Progenitor cell of endocrine pancreas (in vitro differentiated cells): ENCODE measurements around the gene SERTAD1. TPM values are rescaled to one million over a fixed set of nuclear protein-coding genes. Genes with fewer than 3 reads are reported as not detected.
A peak's percentile ranks its signal among the peaks of the same experiment; 100 is the strongest.

Experiments
- DNase-seq: peaks from one replicate; pipeline ENCODE4 v3.0.0; 2021; ENCODE audit warnings: low spot score; ENCODE audit not compliant: unreplicated experiment
- H3K27ac Mint-ChIP-seq: 2 replicates; pipeline ENCODE4 v1.8.0; 2021; ENCODE audit warnings: mild to moderate bottlenecking, moderate library complexity, mixed read lengths
- H3K27me3 Mint-ChIP-seq: 2 replicates; pipeline ENCODE4 v1.8.0; 2021; ENCODE audit warnings: mixed read lengths
- H3K36me3 Mint-ChIP-seq: 2 replicates; pipeline ENCODE4 v1.8.0; 2022; ENCODE audit warnings: mixed read lengths; ENCODE audit not compliant: insufficient read depth
- H3K4me1 Mint-ChIP-seq: 2 replicates; pipeline ENCODE4 v1.8.0; 2021; ENCODE audit warnings: low read depth, mixed read lengths
- H3K4me3 Mint-ChIP-seq: 2 replicates; pipeline ENCODE4 v1.8.0; 2021; ENCODE audit warnings: low read depth, mild to moderate bottlenecking, moderate library complexity, mixed read lengths
- H3K9me3 Mint-ChIP-seq: 2 replicates; pipeline ENCODE4 v1.8.0; 2021; ENCODE audit warnings: low read depth, mixed read lengths
- long read RNA-seq: library from polyadenylated mRNA; unstranded; transcript quantifications from one replicate; pipeline ENCODE4 v2.0.0, GENCODE V29; 2020
- total RNA-seq: library from RNA; stranded (reverse); gene quantifications from 2 replicates; pipeline ENCODE4 v1.2.1, GENCODE V29; 2021
- TF ChIP-seq, protein P1 (sequence below): fragments of 200-600 bp; sonication (generic); IDR thresholded peaks from one replicate; pipeline ENCODE4 v1.5.0; 2021; ENCODE audit warnings: antibody characterized with exemption, mild to moderate bottlenecking; ENCODE audit not compliant: unreplicated experiment

SERTAD1 gene, protein sequence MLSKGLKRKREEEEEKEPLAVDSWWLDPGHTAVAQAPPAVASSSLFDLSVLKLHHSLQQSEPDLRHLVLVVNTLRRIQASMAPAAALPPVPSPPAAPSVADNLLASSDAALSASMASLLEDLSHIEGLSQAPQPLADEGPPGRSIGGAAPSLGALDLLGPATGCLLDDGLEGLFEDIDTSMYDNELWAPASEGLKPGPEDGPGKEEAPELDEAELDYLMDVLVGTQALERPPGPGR
- 4.1 and 4.4 TPM in 2 replicates for total RNA-seq
- long read RNA-seq, transcript SERTAD1-201 (2 exons, 2,114 nt) = major isoform, 8 of 8 reads
- long read RNA-seq, partial matches to known transcripts = 0 of 8 reads
- long read RNA-seq, other reads (novel, unspliced or antisense) = 0 of 8 reads

DNA sequence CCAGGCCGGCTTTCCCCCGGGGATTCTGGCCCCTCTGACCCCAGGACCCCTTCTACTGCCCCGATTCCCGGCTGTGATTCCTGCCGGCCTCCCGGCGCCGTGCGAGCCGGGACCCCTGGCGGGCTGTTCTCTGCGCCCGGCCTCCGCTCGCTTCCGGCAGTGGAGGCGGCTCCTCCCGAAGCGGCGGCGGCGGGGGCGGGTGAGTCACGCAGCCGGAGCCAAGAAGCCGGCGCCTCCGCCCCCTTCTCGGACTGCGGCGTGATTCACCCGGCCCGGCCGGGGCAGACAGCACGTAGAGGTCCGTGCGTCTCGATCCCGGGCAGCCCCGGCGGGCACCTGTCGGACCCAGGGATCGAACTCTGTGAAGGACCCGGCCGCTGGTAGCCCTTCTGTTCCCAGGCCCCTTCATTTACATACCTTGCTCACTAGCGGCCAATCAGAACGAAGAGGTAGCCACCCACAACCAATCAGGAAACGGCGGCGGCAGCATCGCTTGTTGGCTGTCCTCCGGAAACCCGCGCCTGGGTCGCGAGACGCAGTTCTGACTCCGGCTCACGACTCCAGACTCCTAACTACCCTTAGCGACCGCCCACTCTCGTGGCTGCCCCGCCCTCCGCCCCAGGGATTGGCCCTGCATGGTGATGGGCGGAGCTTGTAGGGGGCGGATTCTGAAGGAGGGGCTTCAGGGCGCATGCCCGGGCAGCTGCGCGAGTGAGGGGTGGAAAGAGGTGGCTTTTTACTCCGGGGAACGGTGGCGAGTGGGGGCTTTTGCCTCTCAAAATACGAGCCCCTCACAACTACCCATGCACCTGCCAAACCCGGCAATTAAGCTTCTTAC is at the start of gene SERTAD1:
Gene SERTAD1, minus strand, starts transcription at position 543 of the 838 bp plus-strand sequence. CDS start 2,446 bp downstream, outside the sequence.
- Mint-ChIP-seq H3K4me1 (peaks cover 12% of the 10 kb centered on the region), H3K27me3 (no peaks in the 10 kb centered on the region), H3K36me3 (no peaks in the 10 kb centered on the region), H3K4me3 (peak within 1 kb of the TSS; percentile 91), H3K9me3 (no peaks in the 10 kb centered on the region), H3K27ac (peak within 1 kb of the TSS; percentile 96)
- peak; percentile 100 for DNase-seq
- TF ChIP-seq, protein P1, sequence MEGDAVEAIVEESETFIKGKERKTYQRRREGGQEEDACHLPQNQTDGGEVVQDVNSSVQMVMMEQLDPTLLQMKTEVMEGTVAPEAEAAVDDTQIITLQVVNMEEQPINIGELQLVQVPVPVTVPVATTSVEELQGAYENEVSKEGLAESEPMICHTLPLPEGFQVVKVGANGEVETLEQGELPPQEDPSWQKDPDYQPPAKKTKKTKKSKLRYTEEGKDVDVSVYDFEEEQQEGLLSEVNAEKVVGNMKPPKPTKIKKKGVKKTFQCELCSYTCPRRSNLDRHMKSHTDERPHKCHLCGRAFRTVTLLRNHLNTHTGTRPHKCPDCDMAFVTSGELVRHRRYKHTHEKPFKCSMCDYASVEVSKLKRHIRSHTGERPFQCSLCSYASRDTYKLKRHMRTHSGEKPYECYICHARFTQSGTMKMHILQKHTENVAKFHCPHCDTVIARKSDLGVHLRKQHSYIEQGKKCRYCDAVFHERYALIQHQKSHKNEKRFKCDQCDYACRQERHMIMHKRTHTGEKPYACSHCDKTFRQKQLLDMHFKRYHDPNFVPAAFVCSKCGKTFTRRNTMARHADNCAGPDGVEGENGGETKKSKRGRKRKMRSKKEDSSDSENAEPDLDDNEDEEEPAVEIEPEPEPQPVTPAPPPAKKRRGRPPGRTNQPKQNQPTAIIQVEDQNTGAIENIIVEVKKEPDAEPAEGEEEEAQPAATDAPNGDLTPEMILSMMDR = no peak

DNA sequence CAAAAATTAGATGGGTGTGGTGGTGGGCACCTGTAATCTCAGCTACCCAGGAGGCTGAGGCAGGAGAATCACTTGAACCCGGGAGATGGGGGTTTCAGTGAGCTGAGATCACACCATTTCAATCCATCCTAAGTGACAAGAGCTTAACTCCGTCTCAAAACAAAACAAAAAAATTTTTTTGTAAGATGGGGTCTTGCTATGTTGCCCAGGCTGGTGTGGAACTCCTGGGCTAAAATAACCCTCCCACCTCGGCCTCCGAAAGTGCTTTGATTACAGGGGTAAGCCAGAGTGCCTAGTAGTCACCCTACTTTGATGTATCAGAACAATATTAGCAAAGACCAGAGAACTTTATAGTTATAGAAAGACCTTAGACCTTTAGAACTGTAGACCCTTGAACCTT is 48.9 kb upstream of the SERTAD1 start:
- TF ChIP-seq, protein P1 = no peak
- no peak overlapping the region for H3K4me3 Mint-ChIP-seq
- H3K9me3 Mint-ChIP-seq = no peaks in the 10 kb centered on the region
- no peak overlapping the region for H3K27ac Mint-ChIP-seq
- H3K36me3 Mint-ChIP-seq = no peaks in the 10 kb centered on the region
- H3K27me3 Mint-ChIP-seq = peaks cover 14% of the 10 kb centered on the region
- no peak for DNase-seq
- H3K4me1 Mint-ChIP-seq = no peaks in the 10 kb centered on the region

DNA sequence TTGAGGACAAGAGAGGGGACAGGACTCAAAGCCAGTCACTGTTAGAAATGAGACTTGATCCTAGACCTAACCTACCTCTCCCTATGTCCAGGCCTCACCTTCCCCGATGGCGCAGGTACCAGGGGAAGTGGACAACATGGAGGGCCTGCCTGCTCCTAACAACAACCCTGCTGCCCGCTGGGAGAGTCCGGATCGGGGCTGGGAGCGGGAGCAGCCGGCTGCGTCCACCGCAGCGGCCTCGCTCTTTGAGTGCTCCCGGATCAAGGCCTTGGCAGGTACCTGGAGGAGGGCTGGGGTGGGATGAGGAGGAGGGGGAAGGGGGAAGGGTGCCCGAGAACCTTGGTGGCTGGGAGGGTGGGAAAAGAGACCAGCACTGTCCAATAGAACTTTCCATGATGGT is 46.7 kb upstream of the SERTAD1 start:
- Mint-ChIP-seq H3K9me3 (no peaks in the 10 kb centered on the region), H3K4me3 (no peak overlapping the region), H3K27me3 (peaks cover 20% of the 10 kb centered on the region), H3K27ac (no peak overlapping the region), H3K4me1 (no peaks in the 10 kb centered on the region), H3K36me3 (no peaks in the 10 kb centered on the region)
- no peak for DNase-seq
- TF ChIP-seq, protein P1 = no peak

DNA sequence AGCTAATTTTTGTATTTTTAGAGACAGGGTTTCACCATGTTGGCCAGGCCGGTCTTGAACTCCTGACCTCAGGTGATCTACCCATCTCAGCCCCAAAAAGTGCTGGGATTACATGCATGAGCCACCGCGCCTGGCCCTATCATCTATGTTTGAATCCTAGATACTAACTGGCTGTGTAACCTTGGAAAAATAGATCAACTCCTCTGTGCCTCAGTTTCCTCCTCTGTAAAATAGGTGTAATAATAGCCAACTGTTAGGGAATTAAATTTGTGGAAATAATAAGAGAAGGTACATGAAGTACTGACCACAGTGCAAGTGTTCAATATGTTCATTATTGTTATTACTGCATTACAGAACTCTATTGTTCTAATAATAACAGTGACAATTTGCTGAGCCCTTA is 45.3 kb upstream of the SERTAD1 start:
- Mint-ChIP-seq H3K4me3 (no peak overlapping the region), H3K9me3 (no peaks in the 10 kb centered on the region), H3K4me1 (peaks cover 6% of the 10 kb centered on the region), H3K36me3 (no peaks in the 10 kb centered on the region), H3K27ac (no peak overlapping the region), H3K27me3 (peaks cover 25% of the 10 kb centered on the region)
- TF ChIP-seq, protein P1 = no peak
- no peak for DNase-seq

DNA sequence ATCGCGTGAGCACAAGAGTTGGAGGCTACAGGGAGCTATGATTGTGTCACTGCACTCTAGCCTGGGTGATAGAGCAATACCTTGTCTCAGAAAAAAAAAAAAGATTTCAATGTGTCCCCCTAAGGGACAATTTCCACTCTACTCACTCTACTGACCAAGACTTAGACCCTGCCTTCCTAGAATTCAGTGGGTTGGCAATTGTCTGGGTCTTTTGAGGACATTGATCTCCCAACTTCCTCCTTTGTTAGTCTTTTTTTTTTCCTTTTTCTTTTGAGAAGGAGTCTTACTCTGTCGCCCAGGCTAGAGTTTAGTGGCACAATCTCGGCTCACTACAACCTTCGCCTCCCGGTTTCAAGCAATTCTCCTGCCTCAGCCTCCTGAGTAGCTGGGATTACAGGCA is 43.2 kb upstream of the SERTAD1 start:
- Mint-ChIP-seq H3K4me1 (peaks cover 13% of the 10 kb centered on the region), H3K9me3 (no peaks in the 10 kb centered on the region), H3K4me3 (no peak overlapping the region), H3K27ac (no peak overlapping the region), H3K27me3 (peaks cover 28% of the 10 kb centered on the region), H3K36me3 (no peaks in the 10 kb centered on the region)
- no peak for DNase-seq
- TF ChIP-seq, protein P1 = no peak
